Left renal pelvis (tissue), 4 donors: ENCODE data around the gene THSD7A. TPM values are rescaled to one million over a fixed set of nuclear protein-coding genes. Genes with fewer than 3 reads are reported as not detected.

Source experiments
- DNase-seq, 4 donors: peaks; one replicate each; pipeline ENCODE4 v3.0.0-alpha.2; 2013; ENCODE audit warnings: low read depth in 4 of 4, low spot score in 3 of 4
- polyA plus RNA-seq, 4 donors: library from polyadenylated mRNA; unstranded; fragments of 120-200 nt; gene quantifications; one replicate each; pipeline ENCODE4 v1.2.1, GENCODE V29; 2013; ENCODE audit not compliant: insufficient read length in 4 of 4

The THSD7A gene
- polyA plus RNA-seq, 4 donors: 39.1 to 87.2 (median 72.8) TPM

GRCh38 chr7:11346302-11346701, 485.7 kb downstream of the THSD7A start:
- DNase-seq: no peak

GRCh38 chr7:11345621-11346020, 486.4 kb downstream of the THSD7A start:
- DNase-seq: no peak

- no peak for DNase-seq
Measured at GRCh38 chr7:11343818-11344413, 488.1 kb downstream of the THSD7A start.

DNA sequence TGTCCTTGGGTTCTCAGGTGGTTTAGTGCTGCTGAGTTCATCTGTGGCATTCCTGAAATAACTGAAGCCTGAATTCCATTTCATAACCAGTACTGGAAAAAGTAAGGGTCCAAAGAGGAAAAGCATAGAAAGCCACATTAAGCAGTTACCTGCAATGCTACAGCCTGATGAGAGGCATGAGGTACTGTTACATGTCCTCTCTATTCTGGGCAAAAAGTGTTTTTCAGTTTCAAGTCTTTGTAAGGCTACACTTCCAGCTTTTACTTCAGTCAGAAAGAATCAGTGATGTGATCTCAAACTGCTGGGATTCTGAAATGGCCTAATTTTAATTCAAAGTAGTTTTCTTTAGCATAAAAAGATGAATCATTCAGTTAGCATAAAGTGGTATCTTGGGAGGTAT, 488.9 kb downstream of the THSD7A start:
- DNase-seq: no peak

DNA sequence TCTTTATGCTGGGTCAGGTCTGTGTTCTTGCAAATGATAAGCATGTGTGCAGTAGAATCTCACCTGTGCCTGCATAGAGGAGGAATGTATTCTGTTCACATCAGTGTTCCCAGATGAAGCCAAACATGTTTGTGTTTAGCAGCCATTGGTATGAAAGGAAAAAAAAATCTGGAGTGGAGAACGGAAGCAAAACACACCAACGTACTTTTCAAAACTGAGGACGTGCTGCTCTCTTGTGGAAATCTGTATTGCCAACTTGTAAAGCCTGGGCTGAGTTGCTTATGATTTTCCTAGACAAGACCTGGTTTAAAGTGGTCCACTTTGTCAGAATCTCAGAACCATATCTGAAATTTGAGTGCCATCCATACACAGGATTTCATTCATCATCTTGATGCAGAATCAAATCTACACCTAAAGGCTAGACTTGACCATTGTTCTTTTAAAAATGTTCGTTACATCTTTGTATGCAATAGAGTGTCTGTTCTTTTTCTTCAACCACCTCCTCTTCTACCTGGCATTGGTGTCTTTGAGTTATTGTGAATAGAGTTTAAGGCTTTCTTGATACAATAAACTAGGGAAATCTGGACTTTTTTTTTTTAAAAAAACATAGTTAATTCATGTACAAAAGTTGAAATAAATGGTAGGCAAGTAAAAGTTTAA, 490.6 kb downstream of the THSD7A start:
- no peak for DNase-seq

DNA sequence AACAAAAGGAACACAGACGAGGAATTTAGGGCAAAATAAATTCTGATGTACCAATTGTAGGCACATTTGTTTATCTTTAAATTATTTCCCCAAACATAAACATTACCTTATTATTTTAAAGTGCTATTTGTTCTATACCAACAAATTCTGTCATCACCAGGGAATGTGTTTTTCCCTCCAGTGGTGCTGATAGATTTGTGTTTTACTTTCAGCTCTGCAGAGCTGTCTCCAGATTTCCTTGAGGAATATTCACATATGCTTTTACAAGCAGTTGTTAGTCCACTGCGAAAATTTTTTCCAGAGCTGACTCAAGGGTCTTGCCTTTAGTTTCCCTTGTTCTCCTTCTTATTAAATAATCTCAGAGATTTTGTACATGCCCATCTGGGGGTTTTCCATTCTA, 495.6 kb downstream of the THSD7A start:
- DNase-seq: no peak

GRCh38 chr7:11335947-11336346, 496.1 kb downstream of the THSD7A start:
- DNase-seq: no peak

DNA sequence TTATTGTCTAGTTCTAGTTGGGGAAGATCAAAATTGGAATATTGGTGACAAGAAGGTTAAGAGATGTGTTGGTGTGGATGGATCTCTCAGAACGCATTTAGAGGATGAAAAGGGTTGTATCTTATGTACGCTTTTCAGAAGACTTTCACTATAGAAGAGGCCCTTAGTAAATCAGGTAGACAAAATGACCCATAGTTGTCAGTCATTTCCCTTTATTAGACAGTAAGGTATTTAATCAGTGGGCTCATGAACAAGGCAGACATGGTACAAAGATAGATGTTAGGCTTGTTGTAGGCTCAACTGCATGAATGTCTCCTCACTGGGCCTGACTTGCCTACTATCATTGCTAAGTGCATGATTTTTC, 499.2 kb downstream of the THSD7A start:
- no peak for DNase-seq

GRCh38 chr7:11332186-11332864, 499.7 kb downstream of the THSD7A start:
- no peak for DNase-seq

DNA sequence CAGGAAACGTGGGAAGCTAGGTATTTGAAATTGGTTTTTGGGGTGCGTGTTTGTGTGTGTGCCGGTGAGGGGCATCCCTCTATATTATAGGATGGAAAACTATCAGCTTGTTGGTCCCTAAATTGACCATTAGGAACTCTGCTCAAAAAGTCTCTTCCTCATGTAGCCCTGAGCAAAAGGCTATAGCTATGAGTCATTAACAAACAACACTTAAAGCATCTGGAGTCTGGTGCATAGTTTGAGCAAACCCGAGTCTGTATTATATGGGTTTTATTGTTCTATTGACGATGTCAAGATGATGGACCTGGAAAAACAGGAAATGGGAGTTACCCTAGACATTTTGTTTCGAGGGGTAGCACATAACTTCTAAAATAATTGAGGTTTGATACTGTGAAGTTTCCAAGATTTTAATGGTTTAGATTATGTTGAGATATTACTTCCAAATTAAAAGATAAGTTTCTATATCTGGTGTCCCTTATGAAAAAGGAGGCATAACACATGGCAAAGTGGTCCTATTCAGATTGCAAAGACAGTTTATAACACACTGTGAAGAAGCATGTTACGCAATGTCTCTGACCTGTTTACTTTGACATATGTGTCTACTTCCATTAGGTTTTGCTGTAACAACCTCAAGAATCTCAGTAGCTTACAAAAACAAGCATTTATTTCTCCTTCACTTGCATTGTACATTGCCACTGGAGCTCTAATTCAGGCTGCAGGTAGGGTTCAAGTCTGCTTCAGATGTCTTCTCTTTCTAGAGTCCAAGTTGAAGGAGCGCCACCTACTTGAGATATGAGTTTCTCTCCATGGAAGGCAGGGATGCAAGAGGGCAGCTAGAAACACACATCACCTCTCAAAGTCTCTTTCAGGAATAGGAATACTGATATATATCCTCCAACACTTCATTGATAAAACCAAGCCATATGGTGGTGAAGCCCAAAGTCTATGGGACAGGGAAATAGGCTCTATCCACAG, 500.6 kb downstream of the THSD7A start:
- DNase-seq: no peak

DNA sequence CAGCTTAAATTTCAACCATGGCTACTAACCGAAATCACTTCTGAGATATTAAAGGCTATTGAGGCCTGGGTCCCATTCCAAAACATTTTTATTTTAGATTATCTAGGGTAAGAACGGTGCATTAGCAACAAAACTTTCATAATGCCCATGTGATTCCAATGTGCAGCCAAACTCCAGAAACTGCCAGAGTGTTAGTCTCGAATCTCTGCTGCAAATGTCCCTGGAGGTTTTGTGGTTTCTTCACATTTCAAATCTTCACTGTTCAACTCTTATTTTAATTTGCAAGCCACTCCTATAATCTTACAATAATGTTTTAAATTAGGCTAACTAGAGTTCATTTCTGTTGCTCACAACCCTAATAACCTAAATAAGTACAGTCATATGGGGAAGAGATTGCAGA, 501.3 kb downstream of the THSD7A start:
- no peak for DNase-seq

DNA sequence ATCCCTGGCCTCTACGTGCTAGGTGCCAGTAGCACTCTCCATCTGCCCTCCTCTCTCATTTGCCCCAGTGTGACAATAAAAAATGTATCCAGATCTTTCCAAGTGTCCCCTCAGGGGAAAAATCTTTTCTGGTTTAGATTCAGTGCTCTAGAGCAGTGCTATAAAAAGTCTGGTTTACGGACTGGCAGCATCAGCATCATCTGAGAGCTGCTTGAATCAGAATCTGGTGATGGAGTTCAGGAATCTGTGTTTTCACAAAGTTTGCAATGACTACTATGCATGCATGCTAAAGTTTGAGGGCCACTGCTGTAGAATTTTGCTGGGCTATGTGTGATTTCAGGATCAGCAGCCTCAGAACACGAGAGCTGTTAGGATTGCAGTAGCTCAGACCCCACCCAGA, 501.8 kb downstream of the THSD7A start:
- no peak for DNase-seq

DNA sequence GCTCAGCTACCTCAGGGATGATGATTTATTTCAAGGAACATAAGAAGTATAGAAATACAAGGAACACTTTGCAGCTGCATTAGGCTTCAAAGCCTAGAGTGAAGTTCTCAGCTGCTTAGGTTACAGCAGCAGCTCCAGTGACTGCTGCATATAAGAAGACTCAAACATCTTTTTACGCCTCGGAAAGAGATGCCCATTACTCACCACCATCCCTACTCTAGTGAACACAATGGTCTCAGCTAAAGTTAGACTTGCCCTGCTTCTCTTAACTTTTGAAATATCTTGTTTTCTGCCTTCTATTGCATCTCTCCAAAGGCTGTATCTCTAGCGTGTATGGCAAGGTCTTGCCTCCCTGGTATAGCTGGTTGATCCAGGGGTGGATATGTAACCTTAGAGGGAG, 502.4 kb downstream of the THSD7A start:
- DNase-seq: no peak

GRCh38 chr7:11328309-11328708, 503.7 kb downstream of the THSD7A start:
- no peak for DNase-seq

GRCh38 chr7:11327633-11328032, 504.4 kb downstream of the THSD7A start:
- no peak for DNase-seq
